NCI-H2171 (cell line): ENCODE results near the gene CYTH4.

Experiments
- DNase-seq: peaks from one replicate; lab custom pipeline; 2025; lab: John Stamatoyannopoulos, UW

CYTH4 gene

GRCh38 chr22:37345863-37346504 is 63.7 kb downstream of the CYTH4 start:
- peak; percentile 20 for DNase-seq

- DNase-seq: no peak
Measured at GRCh38 chr22:37346505-37346895, 64.2 kb downstream of the CYTH4 start.

- no peak for DNase-seq
Measured at GRCh38 chr22:37349043-37349814, 66.9 kb downstream of the CYTH4 start.

- DNase-seq: no peak
Measured at GRCh38 chr22:37351232-37351631, 68.9 kb downstream of the CYTH4 start.

GRCh38 chr22:37352481-37352880 is 70.2 kb downstream of the CYTH4 start:
- no peak for DNase-seq

- DNase-seq: no peak
Measured at GRCh38 chr22:37353839-37354238, 71.5 kb downstream of the CYTH4 start.

GRCh38 chr22:37354261-37354660 is 72.0 kb downstream of the CYTH4 start:
- no peak for DNase-seq

GRCh38 chr22:37354670-37355069 is 72.4 kb downstream of the CYTH4 start:
- DNase-seq: peak; percentile 76

- DNase-seq: no peak
Measured at GRCh38 chr22:37355174-37355573, 72.9 kb downstream of the CYTH4 start.

GRCh38 chr22:37356922-37357321 is 74.6 kb downstream of the CYTH4 start:
- DNase-seq: no peak

- DNase-seq: no peak
Measured at GRCh38 chr22:37357446-37358075, 75.3 kb downstream of the CYTH4 start.

- no peak for DNase-seq
Measured at GRCh38 chr22:37358386-37358785, 76.1 kb downstream of the CYTH4 start.

- no peak for DNase-seq
Measured at GRCh38 chr22:37358917-37359316, 76.6 kb downstream of the CYTH4 start.

- no peak for DNase-seq
Measured at GRCh38 chr22:37362621-37363020, 80.3 kb downstream of the CYTH4 start.

- no peak for DNase-seq
Measured at GRCh38 chr22:37363261-37363992, 81.1 kb downstream of the CYTH4 start.
